GM18907 (cell line): Measurements from ENCODE around the gene KCTD3.

Experiments used
- ATAC-seq: cut with Tn5 transposase; IDR thresholded peaks from one replicate; pipeline ENCODE4 v1.9.1; 2021; ENCODE audit warnings: mild to moderate bottlenecking, moderate library complexity; ENCODE audit not compliant: unreplicated experiment

KCTD3 gene

DNA sequence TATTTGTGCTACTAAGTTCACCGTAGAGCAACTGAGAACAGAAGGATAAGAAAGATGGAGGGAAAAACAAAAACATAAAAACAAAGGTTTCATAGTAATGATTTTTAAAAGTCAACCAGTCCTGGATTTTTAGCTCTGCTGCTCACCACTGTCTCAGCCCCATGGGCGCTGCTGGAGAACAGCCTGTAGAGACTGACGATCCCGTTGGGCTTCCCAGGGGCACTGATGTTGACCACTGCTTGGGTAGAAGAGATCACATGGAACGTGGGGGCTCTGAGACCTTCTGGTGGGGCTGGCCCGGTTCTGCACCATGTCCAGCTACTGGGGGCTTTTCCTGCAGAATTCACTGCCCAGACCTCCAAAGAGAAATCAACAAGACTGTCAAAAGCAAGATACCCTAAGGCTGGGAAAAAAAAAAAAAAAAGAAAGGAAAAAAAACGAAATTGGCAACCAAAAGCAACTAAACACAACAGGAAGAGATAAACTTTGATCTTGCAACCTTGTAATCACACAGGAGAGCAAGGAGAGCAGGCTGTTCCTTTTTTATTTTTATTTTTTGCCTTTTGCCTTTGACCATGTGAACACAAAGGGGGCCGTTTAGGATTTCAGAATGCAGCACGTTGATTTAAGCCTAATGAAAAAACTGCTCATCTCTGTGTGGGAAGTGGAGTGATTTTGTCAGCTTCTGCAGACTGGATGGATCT, 83.5 kb downstream of the KCTD3 start:
- no peak for ATAC-seq

DNA sequence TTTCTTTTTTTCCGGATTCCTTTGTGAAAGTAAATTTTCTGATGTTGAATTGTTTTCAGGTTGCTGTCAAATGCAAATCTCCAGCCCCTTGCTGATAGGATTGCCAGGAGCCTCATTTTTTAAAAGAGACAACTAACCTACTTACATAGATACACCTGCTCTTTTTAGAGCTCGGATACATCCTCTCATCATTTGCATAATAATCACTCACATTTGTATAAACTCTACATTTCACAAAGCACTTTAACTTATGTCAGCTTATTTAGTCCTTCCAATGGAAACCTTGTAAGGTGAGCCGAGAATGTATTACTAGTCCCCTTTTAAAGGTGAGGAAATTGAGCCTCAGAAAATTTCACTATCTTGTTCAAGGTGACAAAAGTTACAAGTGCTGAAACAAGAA, 84.8 kb downstream of the KCTD3 start:
- no peak for ATAC-seq

DNA sequence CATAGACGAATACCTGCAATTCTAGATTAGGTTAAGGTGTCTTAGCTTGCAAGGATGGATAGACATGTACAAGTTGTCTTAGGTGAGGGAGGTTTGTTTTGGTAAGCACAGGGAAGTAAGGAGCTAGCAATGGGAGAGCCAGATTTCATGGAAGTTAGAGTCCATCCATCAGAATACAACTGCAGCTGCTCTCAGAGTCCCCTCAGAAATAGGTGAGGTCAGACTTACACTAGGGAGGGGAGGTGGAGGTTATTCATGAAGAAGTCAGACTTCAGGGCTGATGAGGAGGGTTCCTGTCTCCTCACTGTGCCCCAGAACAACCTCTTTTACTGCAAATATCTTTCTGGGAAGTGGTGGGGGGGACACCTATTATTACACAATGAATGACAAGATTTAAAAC, 85.3 kb downstream of the KCTD3 start:
- no peak for ATAC-seq

DNA sequence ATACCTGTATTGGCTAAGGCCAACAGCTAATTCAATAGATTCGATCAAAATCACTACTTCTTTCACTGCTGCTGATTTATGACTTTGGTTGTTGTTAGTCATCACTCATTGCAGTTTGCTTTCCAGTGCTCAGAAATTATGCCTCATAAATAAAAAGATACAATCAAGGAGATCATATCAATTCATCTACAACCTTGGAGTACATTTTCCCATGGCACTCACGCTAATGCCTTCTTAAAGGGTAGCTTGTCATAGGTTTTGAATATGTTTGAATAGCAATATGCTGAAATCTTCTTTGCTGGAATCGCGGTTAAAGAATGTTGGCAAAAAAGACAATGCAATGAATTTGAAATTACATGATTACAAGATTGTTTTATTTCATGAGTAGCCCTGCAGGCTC, 89.9 kb downstream of the KCTD3 start:
- ATAC-seq = no peak

DNA sequence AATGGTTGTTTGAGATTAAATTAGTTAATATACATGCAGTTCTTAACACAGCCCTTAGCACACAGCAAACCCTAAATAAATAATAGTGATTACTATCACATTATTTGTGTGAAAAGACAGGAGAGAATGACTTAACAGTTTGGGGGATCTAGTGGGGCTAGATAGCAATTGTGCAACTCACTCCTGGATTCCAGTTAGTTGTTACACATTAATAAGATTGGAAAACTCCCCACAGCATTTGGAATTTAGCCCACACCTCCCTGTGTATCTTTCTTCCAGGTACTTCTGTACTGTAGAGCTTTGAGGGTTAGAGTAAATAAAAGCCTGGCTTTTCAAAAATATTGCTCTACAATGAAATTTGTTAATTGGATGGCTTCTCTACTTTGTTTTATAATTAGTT, 93.2 kb downstream of the KCTD3 start:
- ATAC-seq = no peak

DNA sequence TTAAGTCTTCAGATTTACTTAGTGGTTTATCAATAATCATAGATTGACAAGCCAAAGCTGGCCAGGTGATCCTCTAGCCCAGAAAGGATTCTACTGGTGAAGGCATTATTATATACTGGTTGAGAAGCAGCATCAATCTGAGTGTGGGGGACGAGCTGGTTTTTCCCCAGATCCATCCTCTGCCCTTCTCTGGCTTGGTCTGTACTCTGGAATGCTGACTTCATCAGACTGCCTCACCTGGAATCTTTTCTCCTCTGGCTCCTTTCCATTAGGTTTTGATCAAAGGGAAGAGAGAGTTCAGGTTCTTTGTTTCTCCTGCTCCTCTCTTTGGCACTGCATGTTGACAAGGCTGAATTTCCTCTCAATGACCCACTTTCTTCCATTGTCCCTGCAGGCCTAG, 93.9 kb downstream of the KCTD3 start:
- ATAC-seq = no peak

DNA sequence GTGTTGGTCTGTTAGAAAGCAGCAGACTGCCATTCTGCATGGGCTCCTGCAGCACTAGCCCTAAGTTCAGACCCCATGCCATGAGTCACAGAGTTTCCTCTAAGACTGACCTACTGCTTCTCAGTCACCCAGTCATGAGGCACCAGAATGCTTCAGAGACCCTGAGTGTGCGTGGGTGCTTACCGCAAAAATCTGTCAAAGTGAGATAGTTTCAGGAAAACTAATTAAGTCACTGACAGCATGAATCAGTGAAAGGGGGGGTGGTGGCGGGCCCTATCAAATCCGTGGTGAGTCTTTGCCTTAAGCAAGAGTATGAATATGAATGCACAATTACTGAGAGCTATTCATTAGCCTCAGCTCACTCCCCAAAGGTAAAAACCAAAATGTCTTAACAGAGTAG, 98.1 kb downstream of the KCTD3 start:
- ATAC-seq = no peak

DNA sequence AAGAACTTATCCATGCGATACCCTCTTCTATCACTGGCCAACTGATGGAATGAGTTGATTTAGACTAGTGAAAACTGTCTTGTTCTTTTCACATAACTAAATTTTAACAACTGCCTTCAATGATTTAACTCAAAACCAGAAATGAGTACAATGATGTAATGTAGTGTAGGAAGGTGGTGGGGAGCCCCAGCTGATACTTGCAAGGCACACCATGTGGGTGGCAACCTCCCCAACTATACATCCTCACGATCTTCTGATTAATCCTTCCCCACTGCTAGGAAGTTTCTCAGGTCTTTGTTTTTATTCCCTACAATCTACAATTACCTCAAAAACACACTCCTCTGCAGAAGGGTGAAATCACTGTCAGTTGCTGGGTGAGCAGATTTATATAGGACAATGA, 100.7 kb downstream of the KCTD3 start:
- ATAC-seq = no peak

DNA sequence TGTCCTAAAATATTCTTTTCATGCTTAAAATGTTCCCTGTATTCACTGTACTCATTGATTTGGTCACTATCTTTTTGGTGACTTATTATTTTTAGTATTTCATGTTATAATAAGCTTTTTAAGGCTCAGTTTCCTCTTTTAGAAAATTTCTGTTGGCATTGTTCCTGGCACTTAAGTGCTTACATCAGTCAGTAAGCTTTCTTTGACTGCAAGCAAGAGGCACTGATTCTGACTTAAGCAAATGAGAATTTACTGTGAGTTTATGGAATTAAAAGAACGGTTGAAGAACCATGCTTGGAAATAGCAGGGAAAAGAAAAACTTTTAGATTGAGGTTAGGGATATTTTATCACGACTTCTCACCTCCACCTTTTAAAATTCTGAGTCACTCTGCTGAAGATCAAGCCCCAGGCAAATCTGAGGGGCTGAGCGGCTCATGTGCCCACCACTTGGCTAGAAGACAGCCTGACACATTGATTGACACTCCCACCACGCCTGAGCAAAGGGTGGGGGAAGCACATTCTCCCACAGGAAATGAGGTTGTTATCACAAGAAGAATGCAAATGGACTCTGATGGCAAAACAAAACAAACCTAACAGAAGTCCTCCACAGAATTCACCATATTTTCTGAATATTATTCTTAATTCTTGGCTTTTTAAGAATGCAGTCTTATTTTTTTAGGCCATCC, 102.8 kb downstream of the KCTD3 start:
- no peak for ATAC-seq
